HG03097 (cell line): ENCODE data around the gene CDH3.

Experiments used
- ATAC-seq: cut with Tn5 transposase; IDR thresholded peaks from one replicate; pipeline ENCODE4 v1.9.1; 2021; ENCODE audit not compliant: unreplicated experiment, low FRiP score

The CDH3 gene

GRCh38 chr16:68644715-68645493, at the start of gene CDH3:
TSS of gene CDH3 (plus strand) at chr16:68645310. CDS start at chr16:68645380, 70 bp downstream.
- no peak for ATAC-seq

- no peak for ATAC-seq
Observed at GRCh38 chr16:68596266-68596665, 48.8 kb upstream of the CDH3 start.

GRCh38 chr16:68599586-68599985, 45.5 kb upstream of the CDH3 start:
- no peak for ATAC-seq

- no peak for ATAC-seq
Observed at GRCh38 chr16:68605746-68606145, 39.4 kb upstream of the CDH3 start.

- ATAC-seq, result no peak
Observed at GRCh38 chr16:68607443-68607842, 37.7 kb upstream of the CDH3 start.

GRCh38 chr16:68608330-68608729, 36.8 kb upstream of the CDH3 start:
- ATAC-seq, result no peak

GRCh38 chr16:68612996-68613395, 32.1 kb upstream of the CDH3 start:
- no peak for ATAC-seq

GRCh38 chr16:68617734-68618133, 27.4 kb upstream of the CDH3 start:
- no peak for ATAC-seq

- no peak for ATAC-seq
Observed at GRCh38 chr16:68626557-68626956, 18.6 kb upstream of the CDH3 start.

- ATAC-seq, result no peak
Observed at GRCh38 chr16:68627951-68628425, 17.1 kb upstream of the CDH3 start.

- ATAC-seq, result no peak
Observed at GRCh38 chr16:68629351-68629910, 15.7 kb upstream of the CDH3 start.

GRCh38 chr16:68636064-68636560, 9.0 kb upstream of the CDH3 start:
- ATAC-seq, result no peak

- no peak for ATAC-seq
Observed at GRCh38 chr16:68636818-68637217, 8.3 kb upstream of the CDH3 start.

GRCh38 chr16:68640972-68641371, 4.1 kb upstream of the CDH3 start:
- no peak for ATAC-seq

GRCh38 chr16:68642047-68642435, 3.1 kb upstream of the CDH3 start:
- no peak for ATAC-seq

GRCh38 chr16:68642436-68643101, 2.5 kb upstream of the CDH3 start:
- no peak for ATAC-seq

GRCh38 chr16:68643227-68643626, 1.9 kb upstream of the CDH3 start:
- ATAC-seq, result no peak

GRCh38 chr16:68643847-68644246, 1.3 kb upstream of the CDH3 start:
- no peak for ATAC-seq

- no peak for ATAC-seq
Observed at GRCh38 chr16:68644296-68644695, 814 bp upstream of the CDH3 start.

- no peak for ATAC-seq
Observed at GRCh38 chr16:68645494-68646388, 631 bp downstream of the CDH3 start.
